GM18867 (cell line): ENCODE results near the gene CHD1L.
"Not testable (repeated sequence)": the region's sequence is repeated elsewhere in the genome, so short reads cannot be mapped to it uniquely, and the experiment has no call there.

Source experiments
- ATAC-seq: cut with Tn5 transposase; IDR thresholded peaks from one replicate; pipeline ENCODE4 v1.9.1; 2021; ENCODE audit warnings: mild to moderate bottlenecking, moderate library complexity; ENCODE audit not compliant: unreplicated experiment

CHD1L gene

DNA sequence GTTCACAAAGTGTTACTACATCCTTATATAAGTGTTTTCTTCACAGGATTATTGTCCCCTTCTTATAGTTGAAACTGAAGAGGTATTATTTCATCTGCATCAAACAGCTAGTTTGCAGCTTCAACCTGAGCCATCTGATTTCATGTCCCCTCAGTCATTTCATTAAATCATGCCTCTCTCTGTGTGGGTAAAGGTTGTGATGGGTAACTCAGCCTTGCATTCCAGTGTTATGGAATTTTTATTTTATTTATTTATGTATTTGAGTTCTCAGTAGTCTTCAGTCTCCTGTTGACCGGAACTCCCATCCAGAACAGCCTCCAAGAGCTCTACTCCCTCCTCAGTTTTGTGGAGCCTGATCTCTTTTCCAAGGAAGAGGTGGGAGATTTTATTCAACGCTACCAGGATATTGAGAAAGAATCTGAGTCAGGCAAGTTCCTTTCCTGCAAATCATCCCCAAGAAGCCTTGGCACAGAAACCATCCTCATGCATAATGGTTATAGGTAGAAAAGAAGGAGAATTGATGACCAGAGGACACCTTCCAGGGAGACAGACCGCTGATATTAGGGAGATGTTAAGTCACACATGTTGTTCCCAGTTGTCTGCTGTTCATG is 21.8 kb downstream of the CHD1L start:
- ATAC-seq, result no peak

GRCh38 chr1:147266381-147266780 is 23.9 kb downstream of the CHD1L start:
- no peak for ATAC-seq

DNA sequence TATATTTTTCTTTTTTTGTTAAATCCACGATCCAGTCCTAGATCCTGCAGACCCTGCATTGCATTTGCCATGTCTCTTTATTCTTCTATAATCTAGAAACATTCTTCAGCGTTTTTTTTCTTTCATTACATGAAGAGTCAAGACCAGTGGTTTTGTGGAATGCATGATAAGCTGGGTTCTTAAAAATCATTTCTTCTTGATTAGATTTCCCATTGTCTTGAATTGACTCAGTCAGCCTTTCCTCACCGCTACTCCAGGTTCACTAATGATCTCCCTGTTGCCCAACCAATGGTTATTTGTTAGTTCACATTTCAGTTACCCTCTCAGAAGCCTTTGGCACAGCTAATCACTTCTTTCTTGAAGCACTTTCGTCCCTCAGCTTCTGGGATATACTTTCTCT is 25.2 kb downstream of the CHD1L start:
- ATAC-seq, result no peak

GRCh38 chr1:147270721-147271120 is 28.2 kb downstream of the CHD1L start:
- ATAC-seq, result no peak

GRCh38 chr1:147272042-147272441 is 29.6 kb downstream of the CHD1L start:
- ATAC-seq, result no peak

GRCh38 chr1:147273409-147274336 is 31.2 kb downstream of the CHD1L start:
- no peak for ATAC-seq

DNA sequence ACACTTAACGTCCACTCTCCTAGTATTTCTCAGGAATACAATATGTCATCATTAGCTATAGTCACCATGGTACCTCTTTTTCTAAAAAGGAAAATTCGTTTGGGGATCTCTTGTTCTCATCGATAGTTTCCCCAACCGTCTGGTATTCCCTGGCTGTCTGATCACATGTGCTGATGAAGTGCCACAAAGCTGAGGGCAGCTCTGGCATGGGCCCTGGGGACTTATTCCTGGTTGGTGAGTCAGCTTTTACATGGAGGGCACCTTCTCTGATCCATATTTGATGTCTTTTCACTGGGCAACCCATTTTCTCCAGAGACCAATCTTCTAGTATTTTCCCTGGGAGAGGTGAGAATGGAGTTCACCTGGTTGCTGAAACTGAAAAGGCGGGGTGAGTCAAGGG is 39.5 kb downstream of the CHD1L start:
- ATAC-seq, result no peak

GRCh38 chr1:147283011-147283410 is 40.5 kb downstream of the CHD1L start:
- no peak for ATAC-seq

- ATAC-seq, result no peak
Observed at GRCh38 chr1:147287133-147287865, 44.8 kb downstream of the CHD1L start.

DNA sequence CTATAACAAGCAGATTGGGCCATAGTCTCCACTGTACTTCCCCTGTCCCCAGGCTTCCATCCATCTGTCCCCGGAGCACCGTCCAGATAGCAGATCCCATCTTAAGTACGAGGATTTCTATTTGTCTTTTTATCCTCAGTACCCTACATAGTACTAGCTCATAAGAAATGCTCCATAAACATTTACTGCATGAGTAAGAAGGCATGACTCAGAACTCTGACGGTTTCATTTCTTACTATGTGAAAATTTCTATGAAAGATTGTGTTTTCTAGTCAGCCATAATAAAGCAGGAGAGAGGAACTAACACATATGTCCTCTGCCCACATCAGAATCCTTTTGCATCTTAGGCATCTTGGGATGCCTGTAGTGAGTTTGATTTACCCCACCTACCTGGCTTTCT is 49.5 kb downstream of the CHD1L start:
- ATAC-seq, result no peak

DNA sequence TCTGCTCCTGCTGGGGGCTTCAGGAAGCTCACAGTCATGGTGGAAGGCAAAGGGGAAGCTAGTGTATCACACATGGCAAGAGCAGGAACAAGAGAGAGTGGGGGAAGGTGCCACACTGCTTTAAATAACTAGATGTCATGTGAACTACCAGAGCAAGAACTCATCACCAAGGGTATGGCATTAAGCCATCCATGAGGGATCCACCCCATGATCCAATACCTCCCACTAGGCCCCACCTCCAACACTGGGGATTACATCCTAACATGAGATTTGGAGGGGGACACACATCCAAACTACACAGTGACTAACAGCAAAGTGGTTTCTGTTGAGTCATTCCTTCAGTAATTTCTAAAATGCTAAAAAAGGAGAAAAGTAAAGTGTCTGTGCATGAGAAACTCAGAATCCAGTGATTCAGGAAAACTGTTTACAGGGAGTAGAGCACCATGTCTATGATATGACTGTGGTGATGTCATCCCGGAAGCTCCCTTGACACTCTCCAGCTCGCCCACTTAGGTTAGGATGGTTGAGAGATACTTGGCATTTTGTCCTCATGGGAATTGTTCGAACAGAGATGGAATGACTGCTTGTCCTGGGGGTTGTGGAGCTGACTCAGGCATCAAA is 50.3 kb downstream of the CHD1L start:
- no peak for ATAC-seq

GRCh38 chr1:147297438-147297837 is 55.0 kb downstream of the CHD1L start:
- no peak for ATAC-seq

- ATAC-seq, result not testable (repeated sequence)
Observed at GRCh38 chr1:147305803-147306202, 63.3 kb downstream of the CHD1L start.

DNA sequence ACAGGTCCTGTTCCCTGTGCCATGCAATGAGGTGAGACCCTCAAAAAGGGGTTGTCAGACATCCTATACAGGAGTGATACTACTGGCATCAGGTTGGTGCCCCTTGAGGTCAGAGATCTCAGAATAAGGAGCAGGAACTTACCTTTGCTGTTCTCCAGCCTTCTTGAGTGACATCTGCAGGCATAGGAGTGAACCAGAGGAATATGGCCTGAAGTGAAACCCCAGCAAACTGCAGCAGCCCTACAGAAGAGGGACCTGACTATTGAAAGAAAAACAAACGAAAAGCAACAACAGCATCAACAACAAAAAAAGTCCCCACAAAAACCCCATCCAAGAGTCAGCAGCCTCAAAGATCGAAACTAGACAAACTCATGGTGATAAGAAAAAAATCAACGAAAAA is 74.5 kb downstream of the CHD1L start:
- ATAC-seq, result no peak

DNA sequence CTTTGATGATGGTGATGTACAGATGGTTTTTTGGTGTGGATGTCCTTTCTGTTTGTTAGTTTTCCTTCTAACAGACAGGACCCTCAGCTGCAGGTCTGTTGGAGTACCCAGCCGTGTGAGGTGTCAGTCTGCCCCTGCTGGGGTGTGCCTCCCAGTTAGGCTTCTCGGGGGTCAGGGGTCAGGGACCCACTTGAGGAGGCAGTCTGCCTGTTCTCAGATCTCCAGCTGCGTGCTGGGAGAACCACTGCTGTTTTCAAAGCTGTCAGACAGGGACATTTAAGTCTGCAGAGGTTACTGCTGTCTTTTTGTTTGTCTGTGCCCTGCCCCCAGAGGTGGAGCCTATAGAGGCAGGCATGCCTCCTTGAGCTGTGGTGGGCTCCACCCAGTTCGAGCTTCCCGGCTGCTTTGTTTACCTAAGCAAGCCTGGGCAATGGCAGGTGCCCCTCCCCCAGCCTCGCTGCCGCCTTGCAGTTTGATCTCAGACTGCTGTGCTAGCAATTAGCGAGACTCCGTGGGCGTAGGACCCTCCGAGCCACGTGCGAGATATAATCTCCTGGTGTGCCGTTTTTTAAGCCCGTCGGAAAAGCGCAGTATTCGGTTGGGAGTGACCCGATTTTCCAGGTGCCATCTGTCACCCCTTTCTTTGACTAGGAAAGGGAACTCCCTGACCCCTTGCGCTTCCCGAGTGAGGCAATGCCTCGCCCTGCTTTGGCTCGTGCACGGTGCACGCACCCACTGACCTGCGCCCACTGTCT is 84.6 kb downstream of the CHD1L start:
- not testable (repeated sequence) for ATAC-seq

DNA sequence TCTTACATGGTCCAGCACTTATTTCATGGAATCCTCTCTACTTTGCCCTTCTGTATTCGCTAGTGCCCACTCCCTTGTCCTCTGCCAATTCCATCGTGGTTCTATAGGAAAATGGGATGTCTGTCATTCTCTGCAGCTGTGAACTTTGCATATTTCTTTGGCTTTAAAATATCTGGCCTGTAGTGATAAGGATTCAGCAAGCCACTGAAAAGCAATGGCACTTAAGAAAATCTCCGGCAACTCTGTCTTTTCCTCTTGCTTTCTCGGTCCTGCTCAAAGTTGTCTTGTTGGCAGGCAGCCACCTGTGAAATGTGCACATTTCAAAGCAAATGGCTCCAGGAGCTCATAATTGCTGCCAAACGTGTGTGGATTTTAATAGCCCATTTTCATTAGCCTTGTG is 91.8 kb downstream of the CHD1L start:
- no peak for ATAC-seq

DNA sequence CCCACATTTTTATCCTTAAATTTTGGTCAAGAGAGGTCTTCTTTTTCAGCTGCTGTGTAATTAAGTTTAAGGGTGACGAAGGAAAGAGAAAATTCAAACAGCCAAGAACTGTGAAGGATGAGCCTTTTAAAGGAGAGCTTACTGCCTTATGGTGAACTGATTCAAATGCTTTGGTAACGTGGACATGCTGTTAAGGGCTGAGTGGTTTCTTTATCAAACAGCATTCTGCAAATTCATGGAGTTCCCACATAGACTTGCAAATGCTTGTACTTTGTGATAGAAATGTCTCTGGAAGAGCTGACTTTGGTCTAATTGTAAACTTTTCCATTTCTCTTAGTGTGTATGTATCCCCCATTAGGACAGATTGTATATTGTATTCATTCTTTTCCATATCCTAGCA is 93.8 kb downstream of the CHD1L start:
- no peak for ATAC-seq

GRCh38 chr1:147337040-147337630 is 94.7 kb downstream of the CHD1L start:
- ATAC-seq, result no peak

- ATAC-seq, result no peak
Observed at GRCh38 chr1:147338571-147338970, 96.1 kb downstream of the CHD1L start.

GRCh38 chr1:147341246-147341645 is 98.8 kb downstream of the CHD1L start:
- no peak for ATAC-seq
